ENCODE measurements around the gene CASKIN2. TPM values are rescaled to one million over a fixed set of nuclear protein-coding genes. Genes with fewer than 3 reads are reported as not detected.

Gene CASKIN2
- total RNA-seq, 4 donors from 2014 or later = 9.5 to 12.2 (median 10.4) TPM

DNA sequence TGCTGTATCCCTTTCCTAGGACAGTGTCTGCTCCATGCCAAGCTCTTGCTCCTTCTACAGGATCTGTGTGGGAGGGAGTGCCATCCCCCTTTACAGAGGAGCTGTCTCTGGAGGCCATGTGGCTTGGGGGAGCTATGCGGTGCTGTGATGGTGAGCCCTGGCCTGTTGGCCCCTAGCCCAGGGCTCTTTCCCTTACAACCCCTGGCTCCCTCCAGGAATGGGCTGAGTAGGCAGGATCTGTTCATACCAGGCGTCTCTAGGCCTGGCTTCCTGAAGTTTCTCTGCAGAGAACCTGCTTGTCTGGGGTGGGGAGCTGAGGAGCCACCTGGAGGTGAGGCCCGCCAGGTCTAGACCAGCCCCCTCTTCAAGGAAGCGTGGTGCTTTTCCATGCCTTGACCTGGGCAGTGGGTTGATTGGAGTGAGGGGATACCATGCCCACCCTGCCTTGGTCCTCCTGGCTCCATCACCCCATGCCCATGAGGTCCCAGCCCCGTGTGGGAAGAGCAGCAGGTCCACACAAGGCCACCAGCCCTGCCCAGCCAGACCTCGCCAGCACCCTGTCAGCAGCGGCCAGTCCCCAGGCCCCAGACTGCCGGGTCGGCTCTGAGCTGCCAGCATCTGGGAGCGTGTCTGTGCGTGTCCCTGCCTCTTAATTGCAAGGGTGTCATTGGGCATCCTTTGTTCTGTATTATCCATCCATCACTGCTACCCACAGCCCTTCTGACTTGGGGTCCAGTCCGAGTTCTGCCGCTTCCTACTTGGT lies 24.8 kb upstream of the CASKIN2 start:
- DNase-seq = no peak
- Histone ChIP-seq H3K36me3 (peaks cover 0 to 32% (median 0%) of the 10 kb centered on the region in 3 donors), H3K9me3 (no peaks in the 10 kb centered on the region), H3K27ac (no peak overlapping the region), H3K27me3 (no peaks in the 10 kb centered on the region), H3K4me1 (peaks cover 0 to 18% (median 7%) of the 10 kb centered on the region in 3 donors), H3K4me3 (no peak overlapping the region)
- no peak for TF ChIP-seq POLR2A (IDR thresholded peaks at IDR 0.05)
- TF ChIP-seq, protein P1, sequence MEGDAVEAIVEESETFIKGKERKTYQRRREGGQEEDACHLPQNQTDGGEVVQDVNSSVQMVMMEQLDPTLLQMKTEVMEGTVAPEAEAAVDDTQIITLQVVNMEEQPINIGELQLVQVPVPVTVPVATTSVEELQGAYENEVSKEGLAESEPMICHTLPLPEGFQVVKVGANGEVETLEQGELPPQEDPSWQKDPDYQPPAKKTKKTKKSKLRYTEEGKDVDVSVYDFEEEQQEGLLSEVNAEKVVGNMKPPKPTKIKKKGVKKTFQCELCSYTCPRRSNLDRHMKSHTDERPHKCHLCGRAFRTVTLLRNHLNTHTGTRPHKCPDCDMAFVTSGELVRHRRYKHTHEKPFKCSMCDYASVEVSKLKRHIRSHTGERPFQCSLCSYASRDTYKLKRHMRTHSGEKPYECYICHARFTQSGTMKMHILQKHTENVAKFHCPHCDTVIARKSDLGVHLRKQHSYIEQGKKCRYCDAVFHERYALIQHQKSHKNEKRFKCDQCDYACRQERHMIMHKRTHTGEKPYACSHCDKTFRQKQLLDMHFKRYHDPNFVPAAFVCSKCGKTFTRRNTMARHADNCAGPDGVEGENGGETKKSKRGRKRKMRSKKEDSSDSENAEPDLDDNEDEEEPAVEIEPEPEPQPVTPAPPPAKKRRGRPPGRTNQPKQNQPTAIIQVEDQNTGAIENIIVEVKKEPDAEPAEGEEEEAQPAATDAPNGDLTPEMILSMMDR (IDR thresholded peaks at IDR 0.05) = no peak
- 79% methylated on average over 8 of the region's 13 CpGs; no CpG with 5 or more reads in 1 of the 2 donors for WGBS, 2 donors
- intact Hi-C loops (cut with DNase I) = loop anchor here (10.0 kb wide), 1 partner anchor 65 kb away; no protein-coding TSS in a partner anchor

DNA sequence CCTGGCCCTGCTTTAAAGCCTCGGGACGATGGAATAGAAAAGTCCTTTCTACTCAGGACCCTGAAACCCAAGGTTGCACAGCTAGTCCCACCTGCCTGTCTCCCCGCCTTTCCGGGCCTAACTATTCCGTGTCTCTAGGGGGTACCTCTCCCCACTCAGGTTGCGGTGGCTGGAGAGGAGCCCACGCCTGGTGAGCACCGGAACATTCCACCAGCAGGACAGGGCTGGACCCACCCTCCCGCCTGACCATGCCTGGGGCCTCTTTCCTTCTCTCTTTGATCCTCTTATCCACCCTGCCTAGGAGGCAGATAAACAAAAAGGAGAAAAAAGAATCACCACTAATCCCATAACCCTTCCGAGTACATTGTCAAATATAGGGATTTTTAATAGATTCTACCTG lies 21.0 kb upstream of the CASKIN2 start:
- no peaks in the 10 kb centered on the region for H3K27me3 ChIP-seq
- H3K27ac ChIP-seq = no peak overlapping the region
- no peak for DNase-seq
- H3K9me3 ChIP-seq = no peaks in the 10 kb centered on the region
- H3K4me3 ChIP-seq = no peak overlapping the region
- WGBS, 2 donors = 68 to 85% methylated on average over 7 to 9 of the region's 10 CpGs
- peaks cover 0 to 18% (median 7%) of the 10 kb centered on the region in 3 donors for H3K4me1 ChIP-seq
- H3K36me3 ChIP-seq = peaks cover 0 to 45% (median 0%) of the 10 kb centered on the region in 3 donors
- TF ChIP-seq POLR2A (IDR thresholded peaks at IDR 0.05) = no peak
- TF ChIP-seq, protein P1 (IDR thresholded peaks at IDR 0.05) = no peak
- intact Hi-C loops (cut with DNase I) = no loop called here

DNA sequence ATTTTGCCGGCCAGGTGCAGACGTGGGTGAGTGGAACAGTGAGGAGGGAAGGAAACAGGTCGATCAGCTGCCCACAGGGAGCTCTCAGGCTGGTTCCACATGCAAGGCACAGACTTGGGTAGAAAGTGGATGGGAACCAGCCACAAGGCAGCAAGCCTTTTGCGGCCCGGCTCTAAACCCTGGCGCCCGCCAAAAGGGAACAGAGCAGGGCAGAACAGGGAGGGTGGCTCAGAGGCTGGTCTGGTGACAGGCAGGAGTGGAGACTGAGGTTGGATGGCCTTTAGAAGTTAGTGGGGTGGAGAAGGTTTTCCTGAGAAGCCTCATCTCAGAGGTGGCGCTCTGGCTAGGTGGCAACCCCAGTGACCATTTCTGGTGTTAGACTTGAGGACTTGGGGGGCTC lies 20.5 kb upstream of the CASKIN2 start:
- H3K4me1 ChIP-seq = peaks cover 0 to 22% (median 7%) of the 10 kb centered on the region in 3 donors
- no peaks in the 10 kb centered on the region for H3K27me3 ChIP-seq
- no peak overlapping the region for H3K27ac ChIP-seq
- TF ChIP-seq, protein P1 (IDR thresholded peaks at IDR 0.05) = no peak
- TF ChIP-seq POLR2A (IDR thresholded peaks at IDR 0.05) = no peak
- no peaks in the 10 kb centered on the region for H3K9me3 ChIP-seq
- WGBS, 2 donors = 86 to 93% methylated on average over 4 to 8 of the region's 8 CpGs
- H3K36me3 ChIP-seq = peaks cover 0 to 50% (median 0%) of the 10 kb centered on the region in 3 donors
- intact Hi-C loops (cut with DNase I) = no loop called here
- DNase-seq = no peak
- no peak overlapping the region for H3K4me3 ChIP-seq

DNA sequence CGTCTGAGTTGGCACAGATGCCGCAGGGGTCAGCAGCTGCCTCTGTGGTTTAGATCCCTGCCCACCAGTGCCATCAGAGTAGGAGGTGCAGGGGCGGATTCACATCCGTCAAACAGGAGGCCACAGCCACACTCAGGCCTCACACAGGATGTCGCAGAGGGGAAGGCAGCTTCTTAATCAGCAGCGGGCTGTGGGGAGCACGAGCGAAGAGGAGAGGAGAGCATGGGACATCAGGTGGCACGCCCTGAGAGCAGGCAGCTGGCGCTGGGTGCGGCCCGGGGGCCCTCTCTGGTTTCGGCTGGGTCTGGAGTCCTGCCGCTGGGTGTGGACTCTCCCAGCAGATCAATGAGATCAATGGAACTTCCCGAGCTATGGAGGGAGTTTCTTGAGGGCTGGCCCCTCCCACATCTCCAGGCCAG lies 19.8 kb upstream of the CASKIN2 start:
- intact Hi-C loops (cut with DNase I) = no loop called here
- Histone ChIP-seq H3K27me3 (no peaks in the 10 kb centered on the region), H3K4me1 (peaks cover 0 to 17% (median 2%) of the 10 kb centered on the region in 3 donors), H3K36me3 (peaks cover 0 to 52% (median 0%) of the 10 kb centered on the region in 3 donors), H3K9me3 (no peaks in the 10 kb centered on the region), H3K27ac (no peak overlapping the region), H3K4me3 (no peak overlapping the region)
- TF ChIP-seq, protein P1 (IDR thresholded peaks at IDR 0.05) = no peak
- no peak for TF ChIP-seq POLR2A (IDR thresholded peaks at IDR 0.05)
- DNase-seq = no peak
- WGBS, 2 donors = 73 to 76% methylated on average over 3 to 5 of the region's 15 CpGs

DNA sequence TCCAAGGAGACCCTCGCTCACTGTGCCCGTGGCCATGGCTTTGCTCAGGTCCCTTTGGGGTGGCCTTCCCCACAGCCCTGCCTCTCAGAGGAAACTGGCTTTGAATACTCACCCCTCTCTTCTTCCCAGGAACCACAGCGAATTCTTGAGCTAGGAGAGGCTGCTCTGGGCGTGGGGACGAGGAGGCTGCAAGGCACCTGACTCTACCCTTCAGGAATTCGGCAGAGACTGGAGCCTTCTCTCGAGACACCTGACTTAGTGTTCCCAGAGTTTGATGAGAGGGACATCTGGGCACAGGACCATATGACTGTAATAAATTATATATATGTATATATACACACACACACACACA lies 16.4 kb upstream of the CASKIN2 start:
- DNase-seq = no peak
- Histone ChIP-seq H3K9me3 (no peaks in the 10 kb centered on the region), H3K4me1 (peaks cover 0 to 22% (median 6%) of the 10 kb centered on the region in 3 donors), H3K27ac (peak overlapping the region; percentile 19 to 48 (median 35)), H3K4me3 (no peak overlapping the region), H3K27me3 (no peaks in the 10 kb centered on the region), H3K36me3 (peaks cover 0 to 55% (median 0%) of the 10 kb centered on the region in 3 donors)
- intact Hi-C loops (cut with DNase I) = no loop called here
- TF ChIP-seq POLR2A (IDR thresholded peaks at IDR 0.05) = no peak
- TF ChIP-seq, protein P1 (IDR thresholded peaks at IDR 0.05) = no peak
- WGBS, 2 donors = 85 to 92% methylated on average over 2 to 7 of the region's 7 CpGs

Data from esophagus squamous epithelium (tissue), 5 donors.